ENCODE measurements around the gene METAP1D. TPM values are rescaled to one million over a fixed set of nuclear protein-coding genes. Genes with fewer than 3 reads are reported as not detected.

METAP1D gene
- total and polyA plus RNA-seq, 11 donors, result 2.9 to 7.0 (median 5.3) TPM

- intact Hi-C loops (cut with DNase I), result no loop called here
- 70 to 77% (median 74%) methylated on average over 6 of the region's 6 CpGs for WGBS, 4 donors
- Histone ChIP-seq H3K4me3 (no peak overlapping the region), H3K36me3 (no peaks in the 10 kb centered on the region), H3K27me3 (no peaks in the 10 kb centered on the region), H3K27ac (no peak overlapping the region), H3K9me3 (no peaks in the 10 kb centered on the region), H3K4me1 (no peaks in the 10 kb centered on the region)
- TF ChIP-seq POLR2A (IDR thresholded peaks at IDR 0.05), result no peak
- no peak for TF ChIP-seq CTCF (IDR thresholded peaks at IDR 0.05)
- ATAC-seq (no peak), DNase-seq (no peak)
Observed at GRCh38 chr2:172040311-172040710, 40.6 kb downstream of the METAP1D start.

- no peak for ATAC-seq
- intact Hi-C loops (cut with DNase I), result no loop called here
Observed at GRCh38 chr2:172046080-172046678, 46.4 kb downstream of the METAP1D start.

GRCh38 chr2:172046866-172047565 is 47.3 kb downstream of the METAP1D start:
- ATAC-seq (no peak), DNase-seq (no peak)
- peaks cover 0 to 2% (median 0%) of the 10 kb centered on the region in 12 donors for H3K4me1 ChIP-seq
- WGBS, 4 donors, result 65 to 95% (median 80%) methylated on average over 3 of the region's 3 CpGs
- no peaks in the 10 kb centered on the region for H3K9me3 ChIP-seq
- H3K36me3 ChIP-seq, result no peaks in the 10 kb centered on the region
- H3K4me3 ChIP-seq, result no peak overlapping the region
- no peak overlapping the region for H3K27ac ChIP-seq
- no peaks in the 10 kb centered on the region for H3K27me3 ChIP-seq
- TF ChIP-seq CTCF (IDR thresholded peaks at IDR 0.05), result no peak
- no peak for TF ChIP-seq POLR2A (IDR thresholded peaks at IDR 0.05)
- intact Hi-C loops (cut with DNase I), result no loop called here

More at GRCh38 chr2:172046080-172046678, 46.4 kb downstream of the METAP1D start:
- no peak for DNase-seq
- Histone ChIP-seq H3K36me3 (no peaks in the 10 kb centered on the region), H3K27ac (no peak overlapping the region), H3K4me1 (no peaks in the 10 kb centered on the region), H3K4me3 (no peak overlapping the region), H3K27me3 (no peaks in the 10 kb centered on the region), H3K9me3 (no peaks in the 10 kb centered on the region)
- no peak for TF ChIP-seq CTCF (IDR thresholded peaks at IDR 0.05)
- TF ChIP-seq POLR2A (IDR thresholded peaks at IDR 0.05), result no peak
- WGBS, 4 donors, result 41 to 75% (median 63%) methylated on average over 1 of the region's 1 CpG

GRCh38 chr2:172047566-172048507 is 48.1 kb downstream of the METAP1D start:
- ATAC-seq, result no peak
- TF ChIP-seq CTCF (IDR thresholded peaks at IDR 0.05) (no peak), POLR2A (IDR thresholded peaks at IDR 0.05) (no peak)

More at GRCh38 chr2:172047566-172048507, 48.1 kb downstream of the METAP1D start:
- Histone ChIP-seq H3K36me3 (no peaks in the 10 kb centered on the region), H3K4me3 (no peak overlapping the region), H3K27me3 (no peaks in the 10 kb centered on the region), H3K4me1 (peaks cover 0 to 4% (median 0%) of the 10 kb centered on the region in 12 donors), H3K9me3 (no peaks in the 10 kb centered on the region), H3K27ac (no peak overlapping the region)
- DNase-seq, result no peak
- intact Hi-C loops (cut with DNase I), result no loop called here
- WGBS, 4 donors, result 96 to 97% (median 96%) methylated on average over 8 of the region's 8 CpGs
